Measurements from ENCODE around the gene VPS13D. TPM values are rescaled to one million over a fixed set of nuclear protein-coding genes. Genes with fewer than 3 reads are reported as not detected.
"Not testable (repeated sequence)": the region's sequence is repeated elsewhere in the genome, so short reads cannot be mapped to it uniquely, and the experiment has no call there.

The VPS13D gene
- total RNA-seq, 4 donors from 2014 or later = 137 to 238 (median 191) TPM

DNA sequence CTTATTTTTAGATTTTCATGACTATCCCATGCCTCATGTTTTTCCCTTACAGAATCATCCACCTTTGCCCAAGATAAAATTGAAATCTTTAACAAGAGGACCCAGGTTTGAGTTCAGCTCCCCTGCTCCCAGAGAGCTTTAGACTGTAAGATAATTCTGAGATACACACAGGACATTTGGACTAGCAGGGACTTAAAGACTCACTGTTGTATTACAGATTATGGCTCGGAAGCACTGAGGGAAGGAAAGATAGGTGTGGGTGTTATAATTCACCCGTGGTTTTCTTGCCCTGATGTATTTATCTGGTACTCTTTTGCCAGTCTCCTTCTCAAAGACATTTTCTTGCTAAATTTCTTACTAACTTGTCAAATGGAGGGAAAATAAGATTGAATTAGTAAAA lies 238.5 kb downstream of the VPS13D start:
- intact Hi-C loops (cut with DNase I) = no loop called here
- Histone ChIP-seq H3K27me3 (no peaks in the 10 kb centered on the region), H3K4me1 (peaks cover 39 to 54% of the 10 kb centered on the region in 2 donors), H3K9me3 (no peaks in the 10 kb centered on the region), H3K36me3 (no peaks in the 10 kb centered on the region), H3K27ac (peak overlapping the region in 2 of 3 donors; percentile 60 to 78), H3K4me3 (replicated peaks in 1 of 3) (no peak overlapping the region)
- TF ChIP-seq POLR2A (IDR thresholded peaks at IDR 0.05) = no peak
- TF ChIP-seq, protein P1, sequence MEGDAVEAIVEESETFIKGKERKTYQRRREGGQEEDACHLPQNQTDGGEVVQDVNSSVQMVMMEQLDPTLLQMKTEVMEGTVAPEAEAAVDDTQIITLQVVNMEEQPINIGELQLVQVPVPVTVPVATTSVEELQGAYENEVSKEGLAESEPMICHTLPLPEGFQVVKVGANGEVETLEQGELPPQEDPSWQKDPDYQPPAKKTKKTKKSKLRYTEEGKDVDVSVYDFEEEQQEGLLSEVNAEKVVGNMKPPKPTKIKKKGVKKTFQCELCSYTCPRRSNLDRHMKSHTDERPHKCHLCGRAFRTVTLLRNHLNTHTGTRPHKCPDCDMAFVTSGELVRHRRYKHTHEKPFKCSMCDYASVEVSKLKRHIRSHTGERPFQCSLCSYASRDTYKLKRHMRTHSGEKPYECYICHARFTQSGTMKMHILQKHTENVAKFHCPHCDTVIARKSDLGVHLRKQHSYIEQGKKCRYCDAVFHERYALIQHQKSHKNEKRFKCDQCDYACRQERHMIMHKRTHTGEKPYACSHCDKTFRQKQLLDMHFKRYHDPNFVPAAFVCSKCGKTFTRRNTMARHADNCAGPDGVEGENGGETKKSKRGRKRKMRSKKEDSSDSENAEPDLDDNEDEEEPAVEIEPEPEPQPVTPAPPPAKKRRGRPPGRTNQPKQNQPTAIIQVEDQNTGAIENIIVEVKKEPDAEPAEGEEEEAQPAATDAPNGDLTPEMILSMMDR (IDR thresholded peaks at IDR 0.05) = no peak
- no peak for DNase-seq
- 95% methylated on average over 2 of the region's 2 CpGs for WGBS, 2 donors

DNA sequence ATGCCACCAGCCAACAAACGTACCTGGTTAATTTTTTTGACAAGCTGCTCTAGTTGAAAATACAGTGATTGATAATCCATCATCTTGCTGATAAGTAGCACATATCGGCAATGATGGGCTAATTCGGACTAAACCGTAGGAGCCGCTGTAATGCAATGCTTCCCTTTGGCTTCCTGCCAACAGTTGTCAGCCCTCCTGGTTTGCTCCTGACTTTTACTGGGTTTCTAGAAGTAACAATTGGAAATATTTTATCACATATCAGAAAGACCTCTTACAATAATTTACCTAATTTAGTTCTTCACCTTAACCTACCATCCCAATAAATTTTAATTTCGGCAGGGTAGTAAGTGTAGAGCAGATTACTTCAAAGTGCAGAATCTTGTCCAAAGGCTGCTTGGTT lies 239.7 kb downstream of the VPS13D start:
- DNase-seq = peak in 1 of 2 donors; percentile 39
- Histone ChIP-seq H3K4me3 (replicated peaks in 1 of 3) (no peak overlapping the region), H3K27me3 (no peaks in the 10 kb centered on the region), H3K27ac (peak overlapping the region; percentile 60 to 78 (median 75)), H3K4me1 (peaks cover 28 to 54% of the 10 kb centered on the region in 2 donors), H3K9me3 (no peaks in the 10 kb centered on the region), H3K36me3 (no peaks in the 10 kb centered on the region)
- 36 to 40% methylated on average over 6 of the region's 6 CpGs for WGBS, 2 donors
- TF ChIP-seq POLR2A (IDR thresholded peaks at IDR 0.05) = no peak
- TF ChIP-seq, protein P1 (IDR thresholded peaks at IDR 0.05) = no peak
- intact Hi-C loops (cut with DNase I) = no loop called here

DNA sequence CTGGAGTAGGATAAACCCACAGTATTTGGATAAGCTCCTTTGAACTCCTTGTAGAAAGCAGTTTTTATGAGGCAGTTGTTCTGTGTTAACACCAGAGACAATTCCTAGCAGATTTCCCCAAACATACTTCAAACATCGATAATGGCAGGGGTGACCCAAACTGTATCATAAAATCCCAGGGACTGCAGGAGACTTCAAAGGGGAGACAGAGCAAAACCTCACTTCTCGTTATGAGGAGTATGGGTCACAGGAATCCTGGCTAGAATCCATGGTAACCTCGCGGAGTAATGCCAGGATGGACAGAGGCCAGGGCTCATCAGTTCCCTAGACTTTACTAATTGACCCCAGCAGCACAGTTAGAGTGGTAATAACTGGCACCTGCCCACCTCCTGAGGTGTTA lies 240.2 kb downstream of the VPS13D start:
- no peak overlapping the region for H3K4me3 ChIP-seq (replicated peaks in 1 of 3)
- no peaks in the 10 kb centered on the region for H3K36me3 ChIP-seq
- H3K27me3 ChIP-seq = no peaks in the 10 kb centered on the region
- WGBS, 2 donors = 29 to 38% methylated on average over 4 of the region's 4 CpGs
- DNase-seq = peak in 1 of 2 donors; percentile 35
- no peaks in the 10 kb centered on the region for H3K9me3 ChIP-seq
- H3K27ac ChIP-seq = peak overlapping the region; percentile 60 to 78 (median 75)
- H3K4me1 ChIP-seq = peaks cover 28 to 54% of the 10 kb centered on the region in 2 donors
- intact Hi-C loops (cut with DNase I) = no loop called here
- TF ChIP-seq POLR2A (IDR thresholded peaks at IDR 0.05) = no peak
- TF ChIP-seq, protein P1 (IDR thresholded peaks at IDR 0.05) = no peak

DNA sequence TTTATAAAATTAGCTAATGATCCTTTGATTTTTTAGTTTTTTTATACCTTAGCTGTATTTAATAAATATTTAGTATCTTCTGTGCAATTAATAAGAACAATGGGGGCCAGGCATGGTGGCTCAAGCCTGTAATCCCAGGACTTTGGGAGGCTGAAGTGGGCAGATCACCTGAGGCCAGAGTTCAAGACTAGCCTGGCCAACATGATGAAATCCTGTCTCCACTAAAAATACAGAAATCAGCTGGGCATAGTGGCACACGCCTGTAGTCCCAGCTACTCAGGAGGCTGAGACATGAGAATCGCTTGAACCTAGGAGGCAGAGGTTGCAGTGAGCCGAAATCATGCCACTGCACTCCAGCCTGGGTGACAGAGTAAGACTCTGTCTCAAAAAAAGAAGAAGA lies 241.1 kb downstream of the VPS13D start:
- H3K27me3 ChIP-seq; H3K9me3 ChIP-seq; H3K4me3 ChIP-seq (replicated peaks in 1 of 3); H3K36me3 ChIP-seq; DNase-seq; intact Hi-C loops (cut with DNase I): not testable (repeated sequence)
- H3K4me1 ChIP-seq = peaks cover 29 to 56% of the 10 kb centered on the region in 2 donors
- H3K27ac ChIP-seq = peak overlapping the region; percentile 60 to 78 (median 75)
- 98 to 99% methylated on average over 3 of the region's 3 CpGs for WGBS, 2 donors

DNA sequence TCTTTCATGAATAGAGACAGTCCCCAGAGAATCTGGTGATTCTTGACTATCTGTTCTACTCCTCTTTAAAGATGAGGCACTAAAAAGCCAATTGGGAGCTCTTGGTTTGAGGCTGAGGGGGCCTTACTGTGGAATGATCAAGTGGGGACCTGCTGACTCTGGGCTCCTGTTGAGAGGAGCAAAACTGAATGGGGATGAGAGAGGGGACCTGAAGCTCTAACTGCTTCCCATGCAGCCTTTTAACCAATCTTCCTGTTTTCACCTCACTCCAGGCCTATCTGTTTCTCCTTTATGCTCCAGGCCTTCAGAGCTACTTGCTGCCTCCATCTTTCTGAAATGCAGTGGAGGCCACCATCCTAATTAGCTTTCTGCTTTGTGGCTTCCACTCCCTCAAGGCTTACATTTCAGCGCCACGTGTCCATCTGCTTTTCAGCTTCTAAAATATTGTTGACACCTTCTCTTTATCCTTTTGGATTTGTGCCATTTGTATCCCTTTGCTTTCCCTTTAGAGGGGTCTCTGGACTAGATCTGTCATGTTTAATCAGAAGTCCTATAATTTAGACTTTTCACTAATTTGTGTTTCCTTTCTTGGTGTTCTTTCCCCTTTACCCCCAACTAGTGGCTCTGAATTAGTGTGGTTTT lies 242.4 kb downstream of the VPS13D start:
- intact Hi-C loops (cut with DNase I) = no loop called here
- H3K27ac ChIP-seq = no peak overlapping the region
- no peaks in the 10 kb centered on the region for H3K9me3 ChIP-seq
- DNase-seq = no peak
- no peak overlapping the region for H3K4me3 ChIP-seq (replicated peaks in 1 of 3)
- H3K27me3 ChIP-seq = no peaks in the 10 kb centered on the region
- whole genome bisulfite sequencing, 2 donors = 99% methylated on average over 2 of the region's 2 CpGs
- no peak for TF ChIP-seq POLR2A (IDR thresholded peaks at IDR 0.05)
- TF ChIP-seq, protein P1 (IDR thresholded peaks at IDR 0.05) = no peak
- H3K36me3 ChIP-seq = no peaks in the 10 kb centered on the region
- peaks cover 41 to 69% of the 10 kb centered on the region in 2 donors for H3K4me1 ChIP-seq

All from thyroid gland (tissue), 4 donors.